ENCODE data around the gene MIAT. TPM values are rescaled to one million over a fixed set of nuclear protein-coding genes. Genes with fewer than 3 reads are reported as not detected.
A peak's percentile ranks its signal among the peaks of the same experiment; 100 is the strongest.

Gene MIAT
- total and polyA plus RNA-seq, 5 donors from 2014 or later, result 1.4 to 305 (median 2.7) TPM

DNA sequence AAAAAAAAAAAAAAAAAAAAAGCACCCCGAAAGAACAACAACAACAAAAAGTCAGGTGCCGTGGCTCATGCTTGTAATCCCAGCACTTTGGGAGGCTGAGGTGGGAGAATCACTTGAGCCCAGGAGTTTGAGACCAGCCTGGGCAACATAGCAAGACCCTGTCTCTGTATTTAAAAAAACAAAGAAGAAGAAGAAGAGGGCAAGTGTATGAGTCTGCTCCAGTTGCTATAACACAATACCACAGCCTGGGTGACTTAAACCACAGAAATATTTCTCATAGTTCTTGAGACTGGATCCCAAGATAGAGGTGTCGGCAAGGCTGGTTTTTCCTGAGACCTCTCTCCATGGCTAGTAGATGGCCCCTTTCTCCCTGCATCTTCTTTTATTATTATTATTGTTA, 23.2 kb upstream of the MIAT start:
- Histone ChIP-seq H3K27me3 (ENCODE audit: control insufficient read depth, insufficient read depth, low read length) (no peaks in the 10 kb centered on the region), H3K4me1 (ENCODE audit: control insufficient read depth, insufficient read depth, low read length, poor library complexity, severe bottlenecking) (peaks cover 4% of the 10 kb centered on the region), H3K27ac (ENCODE audit: insufficient read depth, low read length, poor library complexity, severe bottlenecking) (no peak overlapping the region), H3K36me3 (ENCODE audit: control insufficient read depth, insufficient read depth, low read length) (no peaks in the 10 kb centered on the region), H3K9me3 (ENCODE audit: control insufficient read depth in 2 of 2, low read length in 2 of 2) (no peaks in the 10 kb centered on the region), H3K4me3 (ENCODE audit: low read depth, low read length) (no peak overlapping the region)
- Mint-ChIP-seq H3K4me3 (no peak overlapping the region), H3K36me3 (no peaks in the 10 kb centered on the region), H3K27ac (no peak overlapping the region), H3K27me3 (no peaks in the 10 kb centered on the region), H3K4me1 (peaks cover 0 to 6% (median 0%) of the 10 kb centered on the region in 4 donors), H3K9me3 (peaks cover 0 to 3% (median 0%) of the 10 kb centered on the region in 7 donors)
- ATAC-seq (ENCODE audit: low read depth in 2 of 2), result no peak
- DNase-seq, result no peak

DNA sequence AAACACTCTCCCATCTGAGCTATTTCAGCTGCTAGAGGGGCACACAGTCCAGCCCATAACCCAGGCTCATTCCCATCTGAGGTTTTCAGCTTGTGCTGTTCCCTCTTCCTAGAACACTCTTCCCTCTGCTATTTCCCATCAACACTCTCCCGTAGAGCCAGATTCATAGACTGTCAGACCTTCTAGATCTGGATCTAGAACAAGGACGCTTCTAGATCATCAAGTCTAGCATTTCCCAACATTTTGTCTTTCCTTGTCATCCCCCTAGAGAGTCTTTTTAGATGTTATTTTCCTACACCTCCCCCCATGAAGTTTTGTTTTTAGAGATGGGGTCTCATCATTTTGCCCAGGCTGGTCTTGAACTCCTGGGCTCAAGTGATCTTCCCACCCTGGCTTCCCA, 22.3 kb upstream of the MIAT start:
- H3K4me3 Mint-ChIP-seq, result no peak overlapping the region
- H3K4me1 Mint-ChIP-seq, result peaks cover 0 to 6% (median 0%) of the 10 kb centered on the region in 4 donors
- peaks cover 4% of the 10 kb centered on the region for H3K4me1 ChIP-seq (ENCODE audit: control insufficient read depth, insufficient read depth, low read length, poor library complexity, severe bottlenecking)
- no peak overlapping the region for H3K4me3 ChIP-seq (ENCODE audit: low read depth, low read length)
- H3K27ac Mint-ChIP-seq, result no peak overlapping the region
- H3K27me3 Mint-ChIP-seq, result no peaks in the 10 kb centered on the region
- no peaks in the 10 kb centered on the region for H3K36me3 ChIP-seq (ENCODE audit: control insufficient read depth, insufficient read depth, low read length)
- no peaks in the 10 kb centered on the region for H3K9me3 ChIP-seq (ENCODE audit: control insufficient read depth in 2 of 2, low read length in 2 of 2)
- no peaks in the 10 kb centered on the region for H3K27me3 ChIP-seq (ENCODE audit: control insufficient read depth, insufficient read depth, low read length)
- DNase-seq, result no peak
- peaks cover 0 to 3% (median 0%) of the 10 kb centered on the region in 7 donors for H3K9me3 Mint-ChIP-seq
- H3K36me3 Mint-ChIP-seq, result no peaks in the 10 kb centered on the region
- ATAC-seq (ENCODE audit: low read depth in 2 of 2), result no peak
- no peak overlapping the region for H3K27ac ChIP-seq (ENCODE audit: insufficient read depth, low read length, poor library complexity, severe bottlenecking)

DNA sequence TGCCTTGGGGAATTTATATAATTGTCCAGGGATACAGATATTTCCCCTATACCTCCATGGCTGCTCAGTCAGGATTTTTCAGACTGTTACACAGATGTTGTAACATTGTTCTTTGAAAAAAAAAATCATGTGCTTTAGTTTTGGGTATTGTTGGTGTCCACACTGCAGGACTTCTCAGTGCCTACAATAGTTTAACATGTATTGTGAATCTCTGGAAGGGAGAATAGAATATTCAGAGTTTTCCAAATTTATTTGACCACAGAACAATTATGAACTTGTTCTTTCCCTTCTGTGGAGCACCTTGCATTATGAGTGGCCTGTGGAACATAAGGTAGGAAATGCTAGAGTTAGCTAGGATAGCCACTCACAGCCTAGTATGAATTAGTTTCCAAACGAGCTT, 21.1 kb upstream of the MIAT start:
- peaks cover 0 to 3% (median 0%) of the 10 kb centered on the region in 7 donors for H3K9me3 Mint-ChIP-seq
- DNase-seq, result no peak
- H3K27me3 Mint-ChIP-seq, result no peaks in the 10 kb centered on the region
- H3K27ac Mint-ChIP-seq, result peak overlapping the region in 2 of 3 donors; percentile 57 to 69
- Histone ChIP-seq H3K27ac (ENCODE audit: insufficient read depth, low read length, poor library complexity, severe bottlenecking) (no peak overlapping the region), H3K4me1 (ENCODE audit: control insufficient read depth, insufficient read depth, low read length, poor library complexity, severe bottlenecking) (peaks cover 12% of the 10 kb centered on the region), H3K27me3 (ENCODE audit: control insufficient read depth, insufficient read depth, low read length) (no peaks in the 10 kb centered on the region), H3K36me3 (ENCODE audit: control insufficient read depth, insufficient read depth, low read length) (no peaks in the 10 kb centered on the region), H3K9me3 (ENCODE audit: control insufficient read depth in 2 of 2, low read length in 2 of 2) (no peaks in the 10 kb centered on the region), H3K4me3 (ENCODE audit: low read depth, low read length) (no peak overlapping the region)
- H3K4me1 Mint-ChIP-seq, result peaks cover 0 to 17% (median 8%) of the 10 kb centered on the region in 4 donors
- ATAC-seq (ENCODE audit: low read depth in 2 of 2), result no peak
- H3K4me3 Mint-ChIP-seq, result no peak overlapping the region
- no peaks in the 10 kb centered on the region for H3K36me3 Mint-ChIP-seq

DNA sequence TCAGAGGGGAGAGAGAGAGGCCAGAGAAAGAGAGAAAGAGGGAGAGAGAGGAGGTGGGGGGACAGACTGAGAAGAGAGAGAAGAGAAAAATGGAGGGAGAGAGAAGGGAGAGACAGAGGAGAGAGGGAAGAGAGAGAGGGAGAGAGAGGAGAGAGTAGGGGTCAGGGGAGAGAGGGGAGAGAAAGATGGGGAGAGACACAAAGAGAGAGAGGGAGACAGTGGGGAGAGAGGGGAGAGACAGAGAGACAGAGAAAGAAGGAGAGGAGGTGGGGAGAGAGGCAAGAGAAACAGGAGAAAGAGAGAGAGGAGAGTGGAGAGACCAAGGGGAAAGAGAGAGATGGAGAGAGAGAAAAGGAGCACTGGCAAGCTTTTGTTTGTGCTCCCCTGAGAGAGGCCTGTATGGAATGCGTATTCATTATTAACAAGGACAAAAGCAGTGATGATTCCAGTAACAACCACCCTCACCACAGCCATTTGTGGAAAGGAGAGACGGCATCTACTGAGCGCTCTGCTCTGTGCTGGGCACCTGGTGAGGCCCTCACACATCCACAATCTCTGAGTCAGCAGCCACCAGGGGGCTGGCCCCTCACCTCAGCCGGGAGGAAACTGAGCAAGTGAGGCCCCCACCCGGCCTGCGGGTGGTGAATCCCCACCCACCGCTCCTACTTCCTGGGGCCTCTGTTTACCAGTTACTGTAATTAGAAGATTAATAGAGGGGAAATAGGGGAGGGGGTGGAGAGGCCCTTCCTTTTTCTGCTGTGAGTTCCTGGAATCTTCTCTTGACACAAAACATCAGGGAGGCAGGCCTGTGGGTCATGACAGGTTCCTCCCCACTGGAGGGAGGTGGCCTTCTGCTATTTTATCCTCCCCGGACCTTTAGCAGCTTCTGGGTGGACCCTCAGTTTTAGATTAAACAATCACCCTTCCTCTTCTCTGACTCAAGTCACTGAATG, 14.6 kb upstream of the MIAT start:
- peaks cover 60% of the 10 kb centered on the region for H3K4me1 ChIP-seq (ENCODE audit: control insufficient read depth, insufficient read depth, low read length, poor library complexity, severe bottlenecking)
- no peaks in the 10 kb centered on the region for H3K9me3 ChIP-seq (ENCODE audit: control insufficient read depth in 2 of 2, low read length in 2 of 2)
- DNase-seq (peak; percentile 48 to 92 (median 59)), ATAC-seq (ENCODE audit: low read depth in 2 of 2) (peak; percentile 81 to 85)
- no peaks in the 10 kb centered on the region for H3K36me3 ChIP-seq (ENCODE audit: control insufficient read depth, insufficient read depth, low read length)
- H3K27me3 ChIP-seq (ENCODE audit: control insufficient read depth, insufficient read depth, low read length), result no peaks in the 10 kb centered on the region
- H3K4me3 ChIP-seq (ENCODE audit: low read depth, low read length), result peak overlapping the region; percentile 61
- H3K4me3 Mint-ChIP-seq, result peak overlapping the region; percentile 76 to 90 (median 85)
- H3K27ac Mint-ChIP-seq, result peak overlapping the region; percentile 95 to 99 (median 96)
- H3K9me3 Mint-ChIP-seq, result peaks cover 0 to 1% (median 0%) of the 10 kb centered on the region in 7 donors
- peaks cover 30 to 76% (median 55%) of the 10 kb centered on the region in 4 donors for H3K4me1 Mint-ChIP-seq
- peak overlapping the region; percentile 78 for H3K27ac ChIP-seq (ENCODE audit: insufficient read depth, low read length, poor library complexity, severe bottlenecking)
- H3K27me3 Mint-ChIP-seq, result no peaks in the 10 kb centered on the region
- H3K36me3 Mint-ChIP-seq, result no peaks in the 10 kb centered on the region

DNA sequence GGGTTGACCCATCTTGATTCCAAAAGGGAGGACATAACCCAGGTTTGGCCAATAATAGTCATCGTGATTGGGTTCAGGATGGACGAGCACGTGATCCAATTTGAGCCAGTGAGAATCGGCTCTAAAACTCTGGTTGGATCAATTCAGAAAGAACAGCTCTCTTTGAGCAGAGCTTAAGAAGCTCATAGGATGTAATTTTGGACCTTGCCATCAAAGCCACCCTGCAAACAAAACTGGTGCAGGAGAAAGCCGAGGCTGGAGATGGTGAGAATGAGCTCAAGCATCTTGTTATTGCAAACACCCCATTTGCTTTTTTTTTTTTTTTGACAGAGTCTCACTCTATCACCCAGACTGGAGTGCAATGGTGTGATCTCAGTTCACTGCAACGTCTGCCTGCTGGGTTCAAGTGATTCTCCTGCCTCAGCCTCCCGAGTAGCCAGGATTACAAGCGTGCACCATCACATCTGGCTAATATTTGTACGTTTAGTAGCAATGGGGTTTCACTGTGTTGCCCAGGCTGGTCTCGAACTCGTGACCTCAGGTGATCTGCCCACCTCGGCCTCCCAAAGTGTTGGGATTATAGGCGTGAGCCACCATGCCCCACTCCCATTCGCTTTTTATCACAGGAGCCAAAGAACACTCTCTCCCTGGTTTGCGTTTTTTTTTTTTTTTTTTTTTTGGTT, 13.8 kb upstream of the MIAT start:
- Histone ChIP-seq H3K4me1 (ENCODE audit: control insufficient read depth, insufficient read depth, low read length, poor library complexity, severe bottlenecking) (peaks cover 68% of the 10 kb centered on the region), H3K4me3 (ENCODE audit: low read depth, low read length) (peak overlapping the region; percentile 61), H3K27me3 (ENCODE audit: control insufficient read depth, insufficient read depth, low read length) (no peaks in the 10 kb centered on the region), H3K27ac (ENCODE audit: insufficient read depth, low read length, poor library complexity, severe bottlenecking) (peak overlapping the region; percentile 78), H3K36me3 (ENCODE audit: control insufficient read depth, insufficient read depth, low read length) (no peaks in the 10 kb centered on the region), H3K9me3 (ENCODE audit: control insufficient read depth in 2 of 2, low read length in 2 of 2) (no peaks in the 10 kb centered on the region)
- Mint-ChIP-seq H3K4me3 (peak overlapping the region; percentile 76 to 90 (median 85)), H3K9me3 (peaks cover 0 to 1% (median 0%) of the 10 kb centered on the region in 7 donors), H3K27me3 (peaks cover 2% of the 10 kb centered on the region), H3K36me3 (no peaks in the 10 kb centered on the region), H3K4me1 (peaks cover 30 to 84% (median 61%) of the 10 kb centered on the region in 4 donors), H3K27ac (peak overlapping the region; percentile 95 to 99 (median 96))
- DNase-seq, result peak in 1 of 3 donors; percentile 57
- peak in 1 of 2 donors; percentile 11 for ATAC-seq (ENCODE audit: low read depth in 2 of 2)

DNA sequence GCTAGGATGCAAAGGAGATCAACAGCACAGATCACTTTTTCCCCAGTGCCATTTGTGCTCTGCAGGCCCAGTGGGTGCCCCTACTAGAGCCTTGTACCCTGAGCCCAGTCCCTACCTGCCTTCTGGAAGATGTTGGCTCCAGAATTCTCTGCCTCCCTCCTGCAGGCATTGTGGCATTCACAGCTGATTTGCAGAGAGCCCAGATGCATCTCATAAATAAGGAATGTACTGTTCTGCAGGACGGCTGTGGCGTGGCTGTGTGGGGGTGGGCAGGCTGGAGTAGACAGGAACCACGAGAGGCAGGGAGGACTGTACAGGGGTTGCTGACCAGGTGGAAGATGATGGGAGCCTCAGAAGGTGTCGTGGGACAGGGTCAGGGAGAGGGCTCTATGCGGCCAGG, 11.2 kb upstream of the MIAT start:
- DNase-seq (no peak), ATAC-seq (ENCODE audit: low read depth in 2 of 2) (no peak)
- Histone ChIP-seq H3K4me1 (ENCODE audit: control insufficient read depth, insufficient read depth, low read length, poor library complexity, severe bottlenecking) (peaks cover 69% of the 10 kb centered on the region), H3K4me3 (ENCODE audit: low read depth, low read length) (no peak overlapping the region), H3K27me3 (ENCODE audit: control insufficient read depth, insufficient read depth, low read length) (no peaks in the 10 kb centered on the region), H3K9me3 (ENCODE audit: control insufficient read depth in 2 of 2, low read length in 2 of 2) (no peaks in the 10 kb centered on the region), H3K36me3 (ENCODE audit: control insufficient read depth, insufficient read depth, low read length) (no peaks in the 10 kb centered on the region), H3K27ac (ENCODE audit: insufficient read depth, low read length, poor library complexity, severe bottlenecking) (no peak overlapping the region)
- Mint-ChIP-seq H3K4me1 (peaks cover 30 to 83% (median 58%) of the 10 kb centered on the region in 4 donors), H3K9me3 (no peaks in the 10 kb centered on the region), H3K27ac (peak overlapping the region in 1 of 3 donors; percentile 9), H3K4me3 (no peak overlapping the region), H3K27me3 (peaks cover 6% of the 10 kb centered on the region), H3K36me3 (no peaks in the 10 kb centered on the region)

DNA sequence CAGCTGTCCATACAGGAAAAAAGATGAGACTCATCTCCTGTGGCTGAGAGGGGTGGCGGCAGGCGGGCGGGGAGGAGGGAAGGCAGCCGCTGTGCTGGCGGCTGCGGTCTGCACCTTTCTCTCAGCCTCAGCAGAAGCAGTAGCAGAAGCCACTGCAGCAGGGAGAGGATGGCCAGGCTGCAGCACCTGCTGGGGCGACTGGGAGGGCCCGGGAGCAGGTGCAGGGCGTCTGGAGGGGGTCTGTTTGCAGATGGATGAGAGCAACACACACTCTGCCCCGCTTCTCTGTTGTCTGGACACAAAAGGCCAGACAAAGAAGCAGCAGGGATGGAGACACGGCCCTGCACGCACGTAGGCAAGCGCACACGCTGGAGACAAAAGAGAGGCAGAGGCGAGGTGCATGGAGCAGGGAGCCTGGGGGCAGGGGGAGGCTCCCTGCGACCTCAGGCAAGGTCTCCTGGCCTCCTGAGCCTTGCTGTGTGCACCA, 9.3 kb upstream of the MIAT start:
- Mint-ChIP-seq H3K36me3 (no peaks in the 10 kb centered on the region), H3K9me3 (no peaks in the 10 kb centered on the region), H3K4me3 (peak overlapping the region in 2 of 4 donors; percentile 11 to 30), H3K27me3 (peaks cover 14% of the 10 kb centered on the region), H3K27ac (peak overlapping the region in 2 of 3 donors; percentile 20 to 35), H3K4me1 (peaks cover 21 to 64% (median 42%) of the 10 kb centered on the region in 4 donors)
- H3K27ac ChIP-seq (ENCODE audit: insufficient read depth, low read length, poor library complexity, severe bottlenecking), result peak overlapping the region; percentile 17
- peak in 2 of 3 donors; percentile 21 to 68 for DNase-seq
- peak; percentile 57 to 62 for ATAC-seq (ENCODE audit: low read depth in 2 of 2)
- H3K4me3 ChIP-seq (ENCODE audit: low read depth, low read length), result no peak overlapping the region
- peaks cover 50% of the 10 kb centered on the region for H3K4me1 ChIP-seq (ENCODE audit: control insufficient read depth, insufficient read depth, low read length, poor library complexity, severe bottlenecking)
- H3K27me3 ChIP-seq (ENCODE audit: control insufficient read depth, insufficient read depth, low read length), result no peaks in the 10 kb centered on the region
- H3K9me3 ChIP-seq (ENCODE audit: control insufficient read depth in 2 of 2, low read length in 2 of 2), result no peaks in the 10 kb centered on the region
- H3K36me3 ChIP-seq (ENCODE audit: control insufficient read depth, insufficient read depth, low read length), result no peaks in the 10 kb centered on the region

All from CD4-positive, CD25-positive, alpha-beta regulatory T cell (primary cell).